Cardiac muscle cell (in vitro differentiated cells and primary cell): Measurements from ENCODE around the gene TJAP1. TPM values are rescaled to one million over a fixed set of nuclear protein-coding genes. Genes with fewer than 3 reads are reported as not detected.

Source experiments
- DNase-seq, 2 donors: peaks; one replicate each; pipeline versions ENCODE4 v3.0.0 to v3.0.0-alpha.2; 2010 to 2017; ENCODE audit warnings: low read depth in 1 of 2, low spot score in 1 of 2
- H3K27ac ChIP-seq: fragments of 200-600 bp; sonication (generic); 2 replicates; pipeline ENCODE4 v1.5.1; 2016
- H3K27me3 ChIP-seq: fragments of 200-600 bp; sonication (generic); 2 replicates; pipeline ENCODE4 v1.6.0; 2016; ENCODE audit warnings: control low read depth
- H3K36me3 ChIP-seq: fragments of 200-600 bp; sonication (generic); 2 replicates; pipeline ENCODE4 v1.5.1; 2016; ENCODE audit warnings: control low read depth
- H3K4me1 ChIP-seq: fragments of 200-600 bp; sonication (generic); 2 replicates; pipeline ENCODE4 v1.8.1; 2017; ENCODE audit warnings: low read depth, mild to moderate bottlenecking, mixed run types
- H3K4me3 ChIP-seq: fragments of 200-600 bp; sonication (generic); 2 replicates; pipeline ENCODE4 v1.5.1; 2016; ENCODE audit warnings: mild to moderate bottlenecking
- H3K9me3 ChIP-seq: fragments of 200-600 bp; sonication (generic); 2 replicates; pipeline ENCODE4 v1.5.1; 2017; ENCODE audit warnings: low read depth, mild to moderate bottlenecking, control low read depth
- polyA plus RNA-seq: library from polyadenylated mRNA; unstranded; fragments of >200 nt; fragmentation: Nextera tagmentation; extraction: Ambion mirVana; gene quantifications from 2 replicates; pipeline ENCODE4 v1.2.1, GENCODE V29; 2016
- total RNA-seq: library from RNA; depleted of rRNA; stranded (reverse); fragments of >200 nt; gene quantifications from 2 replicates; pipeline ENCODE4 v1.2.3, GENCODE V29; 2016
- TF ChIP-seq, protein P1 (sequence below): IDR thresholded peaks from 2 replicates; pipeline ENCODE4 v1.5.1; 2012; ENCODE audit warnings: low read depth, mild to moderate bottlenecking, low read length

Gene TJAP1
- total and polyA plus RNA-seq, 2 experiments from 2014 or later: 25.8 to 31.2 TPM

DNA sequence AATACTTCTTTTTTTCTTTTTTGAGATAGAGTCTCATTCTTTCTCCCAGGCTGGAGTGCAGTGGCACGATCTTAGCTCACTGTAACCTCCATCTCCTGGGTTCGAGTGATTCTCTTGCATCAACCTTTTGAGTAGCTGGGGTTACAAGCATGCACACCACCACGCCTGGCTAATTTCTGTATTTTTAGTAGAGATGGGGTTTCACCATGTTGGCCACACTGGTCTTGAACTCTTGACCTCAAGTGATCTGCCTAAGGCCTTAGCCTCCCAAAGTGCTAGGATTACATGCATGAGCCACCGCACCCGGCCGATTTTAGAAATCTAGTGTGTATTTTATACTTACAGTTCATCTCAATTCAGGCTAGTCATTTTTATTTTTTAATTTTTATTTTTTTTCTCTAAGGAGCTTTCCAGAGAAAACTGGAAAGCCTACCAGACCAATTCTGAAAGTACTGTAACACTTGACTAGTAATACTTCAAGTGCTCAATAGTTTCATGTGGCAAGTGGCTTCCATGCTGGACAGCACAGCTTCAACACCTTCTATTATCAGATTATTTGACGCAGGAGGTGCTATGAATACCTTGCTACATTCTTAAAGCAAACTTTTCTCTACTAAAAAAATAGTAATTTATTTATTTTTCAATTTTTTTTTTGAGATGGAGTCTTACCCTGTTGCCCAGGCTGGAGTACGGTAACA, 64.6 kb downstream of the TJAP1 start:
- TF ChIP-seq, protein P1, sequence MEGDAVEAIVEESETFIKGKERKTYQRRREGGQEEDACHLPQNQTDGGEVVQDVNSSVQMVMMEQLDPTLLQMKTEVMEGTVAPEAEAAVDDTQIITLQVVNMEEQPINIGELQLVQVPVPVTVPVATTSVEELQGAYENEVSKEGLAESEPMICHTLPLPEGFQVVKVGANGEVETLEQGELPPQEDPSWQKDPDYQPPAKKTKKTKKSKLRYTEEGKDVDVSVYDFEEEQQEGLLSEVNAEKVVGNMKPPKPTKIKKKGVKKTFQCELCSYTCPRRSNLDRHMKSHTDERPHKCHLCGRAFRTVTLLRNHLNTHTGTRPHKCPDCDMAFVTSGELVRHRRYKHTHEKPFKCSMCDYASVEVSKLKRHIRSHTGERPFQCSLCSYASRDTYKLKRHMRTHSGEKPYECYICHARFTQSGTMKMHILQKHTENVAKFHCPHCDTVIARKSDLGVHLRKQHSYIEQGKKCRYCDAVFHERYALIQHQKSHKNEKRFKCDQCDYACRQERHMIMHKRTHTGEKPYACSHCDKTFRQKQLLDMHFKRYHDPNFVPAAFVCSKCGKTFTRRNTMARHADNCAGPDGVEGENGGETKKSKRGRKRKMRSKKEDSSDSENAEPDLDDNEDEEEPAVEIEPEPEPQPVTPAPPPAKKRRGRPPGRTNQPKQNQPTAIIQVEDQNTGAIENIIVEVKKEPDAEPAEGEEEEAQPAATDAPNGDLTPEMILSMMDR: no peak
- Histone ChIP-seq H3K27ac (no peak overlapping the region), H3K4me3 (no peak overlapping the region), H3K27me3 (no peaks in the 10 kb centered on the region), H3K36me3 (peaks cover 44% of the 10 kb centered on the region), H3K4me1 (no peaks in the 10 kb centered on the region), H3K9me3 (no peaks in the 10 kb centered on the region)
- no peak for DNase-seq

DNA sequence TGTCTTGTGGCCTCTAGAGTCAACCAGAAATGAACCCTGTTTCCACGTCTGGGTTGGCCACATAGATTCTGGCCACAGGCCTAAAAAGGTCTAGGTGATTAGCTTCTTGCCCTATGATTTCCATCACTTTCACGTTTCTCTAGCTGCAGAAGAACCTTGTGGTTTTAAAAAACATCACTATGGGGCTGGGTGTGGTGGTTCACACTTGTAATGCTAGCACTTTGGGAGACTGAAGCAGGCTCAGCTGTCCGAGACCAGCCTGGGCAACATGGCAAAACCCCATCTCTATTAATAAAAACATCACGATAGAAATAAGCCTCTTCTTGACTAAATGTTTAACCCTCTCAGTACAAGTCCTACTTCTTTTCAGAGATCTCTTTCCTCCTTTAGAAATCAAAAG, 67.1 kb downstream of the TJAP1 start:
- Histone ChIP-seq H3K27ac (no peak overlapping the region), H3K36me3 (peaks cover 56% of the 10 kb centered on the region)
- DNase-seq: no peak

DNA sequence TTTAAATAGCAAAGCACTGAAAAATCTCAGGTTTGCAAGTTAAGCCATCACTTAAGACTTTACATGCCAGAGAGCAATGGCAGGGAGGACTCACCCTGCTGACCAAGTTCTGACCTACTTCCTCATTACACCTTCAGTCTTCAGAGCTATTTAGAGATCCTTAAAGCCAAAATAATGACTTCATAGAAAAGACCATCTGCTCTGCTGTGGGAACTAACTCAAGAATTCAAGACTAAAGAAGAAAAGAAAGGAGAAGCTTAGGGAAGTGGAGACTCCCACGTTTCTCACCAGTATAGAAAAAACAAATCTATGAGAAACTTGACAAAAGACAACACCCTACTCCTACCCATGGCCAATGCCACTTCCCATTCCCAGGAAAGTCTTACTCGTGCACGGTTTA, 69.9 kb downstream of the TJAP1 start:
- no peak overlapping the region for H3K27ac ChIP-seq
- H3K9me3 ChIP-seq: no peaks in the 10 kb centered on the region
- H3K27me3 ChIP-seq: no peaks in the 10 kb centered on the region
- H3K4me1 ChIP-seq: no peaks in the 10 kb centered on the region
- TF ChIP-seq, protein P1: no peak
- H3K36me3 ChIP-seq: peaks cover 81% of the 10 kb centered on the region
- H3K4me3 ChIP-seq: no peak overlapping the region
- no peak for DNase-seq

More for the DNA sequence above, 67.1 kb downstream of the TJAP1 start:
- no peaks in the 10 kb centered on the region for H3K9me3 ChIP-seq
- H3K4me1 ChIP-seq: no peaks in the 10 kb centered on the region
- no peaks in the 10 kb centered on the region for H3K27me3 ChIP-seq
- TF ChIP-seq, protein P1: no peak
- H3K4me3 ChIP-seq: no peak overlapping the region

Other genes with a start within 250 kb of the TJAP1 start
- 111 and 176 TPM in 2 replicates for gene DNPH1, start 248.1 kb upstream of the TJAP1 start, total RNA-seq
- 138 and 209 TPM in 2 replicates for gene DNPH1, start 248.1 kb upstream of the TJAP1 start, polyA plus RNA-seq
- 0.60 and 1.0 TPM in 2 replicates for gene TTBK1, start 234.1 kb upstream of the TJAP1 start, total RNA-seq
- 0.15 and 0.17 TPM in 2 replicates for gene TTBK1, start 234.1 kb upstream of the TJAP1 start, polyA plus RNA-seq
- not detected in 2 replicates for gene SLC22A7, start 179.3 kb upstream of the TJAP1 start, total RNA-seq
- gene SLC22A7, start 179.3 kb upstream of the TJAP1 start, polyA plus RNA-seq: 0.51 TPM in 1 of 2 replicates, not detected in the other
- gene CRIP3, start 168.7 kb upstream of the TJAP1 start, total RNA-seq: 1.4 and 5.2 TPM in 2 replicates
- gene CRIP3, start 168.7 kb upstream of the TJAP1 start, polyA plus RNA-seq: 3.6 and 3.8 TPM in 2 replicates
- 14.8 and 27.2 TPM in 2 replicates for gene ZNF318, start 107.9 kb upstream of the TJAP1 start, total RNA-seq
- gene ZNF318, start 107.9 kb upstream of the TJAP1 start, polyA plus RNA-seq: 16.2 and 22.9 TPM in 2 replicates
- 19.8 and 25.6 TPM in 2 replicates for gene ABCC10, start 50.0 kb upstream of the TJAP1 start, total RNA-seq
- 20.6 and 29.4 TPM in 2 replicates for gene ABCC10, start 50.0 kb upstream of the TJAP1 start, polyA plus RNA-seq
- 4.4 and 5.2 TPM in 2 replicates for gene DLK2, start 22.0 kb upstream of the TJAP1 start, total RNA-seq
- gene DLK2, start 22.0 kb upstream of the TJAP1 start, polyA plus RNA-seq: 4.6 and 5.0 TPM in 2 replicates
- gene LRRC73, start 32.8 kb downstream of the TJAP1 start, total RNA-seq: 3.3 and 3.4 TPM in 2 replicates
- gene LRRC73, start 32.8 kb downstream of the TJAP1 start, polyA plus RNA-seq: 2.9 and 4.6 TPM in 2 replicates
- gene YIPF3, start 39.4 kb downstream of the TJAP1 start, total RNA-seq: 145 and 195 TPM in 2 replicates
- 123 and 134 TPM in 2 replicates for gene YIPF3, start 39.4 kb downstream of the TJAP1 start, polyA plus RNA-seq
- gene POLR1C, start 39.5 kb downstream of the TJAP1 start, total RNA-seq: 20.7 and 28.6 TPM in 2 replicates
- 27.9 and 38.8 TPM in 2 replicates for gene POLR1C, start 39.5 kb downstream of the TJAP1 start, polyA plus RNA-seq
- gene XPO5, start 98.5 kb downstream of the TJAP1 start, total RNA-seq: 29.5 and 31.3 TPM in 2 replicates
- 29.4 and 51.8 TPM in 2 replicates for gene XPO5, start 98.5 kb downstream of the TJAP1 start, polyA plus RNA-seq
- 7.1 and 10.3 TPM in 2 replicates for gene POLH, start 98.6 kb downstream of the TJAP1 start, total RNA-seq
- 5.5 and 5.6 TPM in 2 replicates for gene POLH, start 98.6 kb downstream of the TJAP1 start, polyA plus RNA-seq
- gene GTPBP2, start 151.7 kb downstream of the TJAP1 start, total RNA-seq: 48.8 and 63.6 TPM in 2 replicates
- 16.4 and 22.8 TPM in 2 replicates for gene GTPBP2, start 151.7 kb downstream of the TJAP1 start, polyA plus RNA-seq
- gene MAD2L1BP, start 158.3 kb downstream of the TJAP1 start, total RNA-seq: 34.0 and 68.4 TPM in 2 replicates
- gene MAD2L1BP, start 158.3 kb downstream of the TJAP1 start, polyA plus RNA-seq: 53.7 and 60.6 TPM in 2 replicates
- gene RSPH9, start 167.5 kb downstream of the TJAP1 start, total RNA-seq: 2.1 and 2.9 TPM in 2 replicates
- 5.8 and 8.1 TPM in 2 replicates for gene RSPH9, start 167.5 kb downstream of the TJAP1 start, polyA plus RNA-seq
- gene MRPS18A, start 210.2 kb downstream of the TJAP1 start, total RNA-seq: 65.9 and 80.2 TPM in 2 replicates
- gene MRPS18A, start 210.2 kb downstream of the TJAP1 start, polyA plus RNA-seq: 87.0 and 94.8 TPM in 2 replicates